HG03432 (cell line): ENCODE results near the gene ALPK1.
"Not testable (repeated sequence)": the region's sequence is repeated elsewhere in the genome, so short reads cannot be mapped to it uniquely, and the experiment has no call there.

Source experiments
- ATAC-seq: cut with Tn5 transposase; IDR thresholded peaks from one replicate; pipeline ENCODE4 v1.9.1; 2021; ENCODE audit warnings: mild to moderate bottlenecking, moderate library complexity; ENCODE audit not compliant: unreplicated experiment

Gene ALPK1

GRCh38 chr4:112448306-112449132 lies 151.3 kb downstream of the ALPK1 start:
- ATAC-seq = no peak

GRCh38 chr4:112449708-112450107 lies 152.5 kb downstream of the ALPK1 start:
- no peak for ATAC-seq

- ATAC-seq = no peak
These were observed 153.9 kb downstream of the ALPK1 start for GRCh38 chr4:112451104-112451503.

- no peak for ATAC-seq
These were observed 154.7 kb downstream of the ALPK1 start for GRCh38 chr4:112451831-112452230.

GRCh38 chr4:112453321-112453720 lies 156.2 kb downstream of the ALPK1 start:
- no peak for ATAC-seq

- no peak for ATAC-seq
These were observed 175.1 kb downstream of the ALPK1 start for GRCh38 chr4:112472318-112472717.

GRCh38 chr4:112473985-112474384 lies 176.8 kb downstream of the ALPK1 start:
- no peak for ATAC-seq

- no peak for ATAC-seq
These were observed 188.8 kb downstream of the ALPK1 start for GRCh38 chr4:112485930-112486329.

- not testable (repeated sequence) for ATAC-seq
These were observed 193.6 kb downstream of the ALPK1 start for GRCh38 chr4:112490808-112491207.
